Measurements from ENCODE around the gene MAP1LC3B. TPM values are rescaled to one million over a fixed set of nuclear protein-coding genes. Genes with fewer than 3 reads are reported as not detected.

Gene MAP1LC3B
- total RNA-seq, 1 donor from 2014 or later: 141 TPM

- peaks cover 6% of the 10 kb centered on the region for H3K4me1 Mint-ChIP-seq (ENCODE audit: unreplicated experiment)
- H3K27ac Mint-ChIP-seq (ENCODE audit: unreplicated experiment): no peak overlapping the region
- peaks cover 60% of the 10 kb centered on the region for H3K36me3 Mint-ChIP-seq (ENCODE audit: unreplicated experiment)
- no peak for DNase-seq (ENCODE audit: extremely low spot score, unreplicated experiment)
- peaks cover 5% of the 10 kb centered on the region for H3K9me3 Mint-ChIP-seq (ENCODE audit: unreplicated experiment)
- TF ChIP-seq CTCF (IDR thresholded peaks at IDR 0.05): no peak
- H3K27me3 Mint-ChIP-seq (ENCODE audit: unreplicated experiment): no peaks in the 10 kb centered on the region
- H3K4me3 Mint-ChIP-seq (ENCODE audit: unreplicated experiment): no peak overlapping the region
These were observed 55.2 kb downstream of the MAP1LC3B start for GRCh38 chr16:87447323-87447722.

DNA sequence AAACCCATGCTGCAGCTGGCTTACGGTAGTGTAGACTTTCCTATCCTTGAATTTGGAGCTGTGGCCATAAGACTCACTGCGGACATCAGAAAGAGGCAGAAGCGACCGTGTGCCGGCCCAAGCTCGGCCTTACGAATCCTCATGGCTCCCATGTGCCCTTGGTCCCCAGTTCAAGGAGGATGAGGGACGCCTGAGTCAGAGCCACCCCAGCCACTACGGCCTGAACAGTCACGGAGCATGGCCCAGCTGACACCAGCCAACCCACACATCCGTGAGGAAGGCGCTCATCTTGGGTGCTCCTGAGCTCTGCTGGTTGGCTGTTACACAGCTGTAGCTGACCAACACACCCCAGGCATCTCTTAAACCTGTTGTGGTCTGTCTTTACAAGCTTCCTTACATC, 56.7 kb downstream of the MAP1LC3B start:
- H3K36me3 Mint-ChIP-seq (ENCODE audit: unreplicated experiment): peaks cover 59% of the 10 kb centered on the region
- no peak for DNase-seq (ENCODE audit: extremely low spot score, unreplicated experiment)
- no peak overlapping the region for H3K4me3 Mint-ChIP-seq (ENCODE audit: unreplicated experiment)
- peaks cover 5% of the 10 kb centered on the region for H3K9me3 Mint-ChIP-seq (ENCODE audit: unreplicated experiment)
- no peak overlapping the region for H3K27ac Mint-ChIP-seq (ENCODE audit: unreplicated experiment)
- H3K27me3 Mint-ChIP-seq (ENCODE audit: unreplicated experiment): no peaks in the 10 kb centered on the region
- TF ChIP-seq CTCF (IDR thresholded peaks at IDR 0.05): no peak
- H3K4me1 Mint-ChIP-seq (ENCODE audit: unreplicated experiment): peaks cover 1% of the 10 kb centered on the region

DNA sequence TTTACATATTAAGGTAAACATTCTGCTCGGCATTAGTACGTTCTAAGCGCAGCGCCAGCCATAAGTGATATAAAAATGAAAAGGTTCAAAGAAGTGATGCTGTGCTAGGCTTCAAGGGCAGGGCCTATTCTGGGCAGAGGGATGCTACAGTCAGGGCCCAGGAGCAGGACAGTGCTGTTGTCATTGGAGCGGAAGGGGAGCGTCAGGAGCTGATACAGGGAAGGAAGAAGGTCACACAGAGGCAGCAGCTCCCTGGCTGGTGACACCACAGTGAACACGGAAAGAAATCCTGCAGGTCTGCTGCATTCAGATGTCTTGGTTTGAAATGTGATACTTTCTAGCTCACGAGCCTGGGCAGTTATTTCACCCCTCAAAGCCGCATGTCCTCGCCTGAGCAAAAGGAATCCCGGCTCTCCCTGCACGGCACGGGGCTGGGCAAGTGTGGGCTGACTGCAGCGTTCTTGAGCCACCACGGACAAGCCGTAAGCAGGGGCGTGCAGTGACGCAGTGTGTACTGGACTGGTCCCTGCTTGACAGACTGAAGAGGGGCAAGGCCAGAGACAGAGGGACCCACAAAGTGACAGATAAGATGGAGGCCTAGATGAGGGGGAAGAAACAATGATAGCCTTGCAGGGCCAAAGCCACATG, 59.6 kb downstream of the MAP1LC3B start:
- Mint-ChIP-seq H3K9me3 (ENCODE audit: unreplicated experiment) (no peaks in the 10 kb centered on the region), H3K36me3 (ENCODE audit: unreplicated experiment) (peaks cover 49% of the 10 kb centered on the region), H3K4me1 (ENCODE audit: unreplicated experiment) (peaks cover 3% of the 10 kb centered on the region), H3K4me3 (ENCODE audit: unreplicated experiment) (no peak overlapping the region), H3K27ac (ENCODE audit: unreplicated experiment) (no peak overlapping the region), H3K27me3 (ENCODE audit: unreplicated experiment) (no peaks in the 10 kb centered on the region)
- no peak for TF ChIP-seq CTCF (IDR thresholded peaks at IDR 0.05)
- no peak for DNase-seq (ENCODE audit: extremely low spot score, unreplicated experiment)

DNA sequence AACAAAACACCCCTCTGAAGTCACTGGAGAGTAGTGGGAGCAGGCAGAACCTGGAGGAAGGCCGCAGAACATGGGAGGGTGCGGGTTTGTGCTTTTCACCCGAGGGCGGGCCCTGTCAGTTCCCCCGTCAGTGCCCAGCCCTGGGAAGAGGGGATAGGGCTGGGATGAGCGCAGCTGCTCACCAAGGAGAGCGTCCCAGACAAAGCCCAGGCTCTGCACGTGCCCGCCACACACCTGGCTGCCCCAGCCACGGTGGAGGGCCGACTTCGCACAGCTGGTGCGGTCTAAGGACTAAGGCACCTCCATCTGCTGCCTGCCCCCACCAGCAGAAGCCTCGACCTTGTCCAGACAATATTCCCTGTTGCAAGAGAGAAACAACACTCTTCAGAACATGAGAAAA, 61.2 kb downstream of the MAP1LC3B start:
- Mint-ChIP-seq H3K36me3 (ENCODE audit: unreplicated experiment) (peaks cover 45% of the 10 kb centered on the region), H3K9me3 (ENCODE audit: unreplicated experiment) (no peaks in the 10 kb centered on the region), H3K4me3 (ENCODE audit: unreplicated experiment) (no peak overlapping the region), H3K27me3 (ENCODE audit: unreplicated experiment) (no peaks in the 10 kb centered on the region), H3K4me1 (ENCODE audit: unreplicated experiment) (peaks cover 19% of the 10 kb centered on the region), H3K27ac (ENCODE audit: unreplicated experiment) (no peak overlapping the region)
- TF ChIP-seq CTCF (IDR thresholded peaks at IDR 0.05): no peak
- no peak for DNase-seq (ENCODE audit: extremely low spot score, unreplicated experiment)

Other genes starting within 250 kb of the MAP1LC3B start
- 5.0 and 8.3 TPM in 2 replicates for gene C16orf95, start 74.9 kb upstream of the MAP1LC3B start, total RNA-seq
- 34.7 and 40.5 TPM in 2 replicates for gene FBXO31, start 8.6 kb upstream of the MAP1LC3B start, total RNA-seq
- gene ZCCHC14, start 100.7 kb downstream of the MAP1LC3B start, total RNA-seq: 44.8 and 47.7 TPM in 2 replicates
- 2.6 and 3.1 TPM in 2 replicates for gene JPH3, start 210.2 kb downstream of the MAP1LC3B start, total RNA-seq